Ectodermal cell (in vitro differentiated cells): ENCODE data around the gene ATG2A.

Source experiments
- H3K27ac ChIP-seq: 2 replicates; pipeline ENCODE4 v1.7.0; 2013; ENCODE audit warnings: mild to moderate bottlenecking, low read depth, low read length; ENCODE audit not compliant: insufficient read depth, poor library complexity, severe bottlenecking
- H3K27me3 ChIP-seq: 2 replicates; pipeline ENCODE4 v1.7.0; 2013; ENCODE audit warnings: mild to moderate bottlenecking, low read length; ENCODE audit not compliant: insufficient read depth, control insufficient read depth, poor library complexity, severe bottlenecking
- H3K36me3 ChIP-seq: one replicate; pipeline ENCODE4 v1.7.0; 2013; ENCODE audit warnings: low read length; ENCODE audit not compliant: control insufficient read depth, insufficient read depth
- H3K4me1 ChIP-seq: one replicate; pipeline ENCODE4 v1.7.0; 2013; ENCODE audit warnings: low read length; ENCODE audit not compliant: control insufficient read depth, insufficient read depth
- H3K4me3 ChIP-seq: 2 replicates; pipeline ENCODE4 v1.7.0; 2013; ENCODE audit warnings: low read depth, low read length, control low read depth; ENCODE audit not compliant: insufficient read depth
- H3K9me3 ChIP-seq: 2 replicates; pipeline ENCODE4 v1.7.0; 2013; ENCODE audit warnings: mild to moderate bottlenecking, low read length, moderate library complexity; ENCODE audit not compliant: control insufficient read depth
- WGBS, 2 experiments: methylation state at CpG; one replicate each; pipeline ENCODE4 v1.1.7; 2013; ENCODE audit warnings: missing lambda C conversion rate in 2 of 2; 5-methylcytosine and 5-hydroxymethylcytosine counted together

The ATG2A gene

GRCh38 chr11:64925536-64926436 is 8.8 kb upstream of the ATG2A start:
- WGBS, 2 experiments, result 78 to 83% methylated on average over 23 to 24 of the region's 24 CpGs
- Histone ChIP-seq H3K4me3 (peak overlapping the region; percentile 80), H3K27ac (no peak overlapping the region), H3K4me1 (peaks cover 16% of the 10 kb centered on the region), H3K36me3 (no peaks in the 10 kb centered on the region), H3K27me3 (peaks cover 10% of the 10 kb centered on the region), H3K9me3 (no peaks in the 10 kb centered on the region)

- Histone ChIP-seq H3K27ac (no peak overlapping the region), H3K9me3 (no peaks in the 10 kb centered on the region), H3K27me3 (peaks cover 10% of the 10 kb centered on the region), H3K4me3 (peak overlapping the region; percentile 80), H3K4me1 (peaks cover 16% of the 10 kb centered on the region), H3K36me3 (no peaks in the 10 kb centered on the region)
- WGBS, 2 experiments, result 2 to 3% methylated on average over 24 of the region's 24 CpGs
Observed at GRCh38 chr11:64924910-64925284, 7.9 kb upstream of the ATG2A start.

- H3K36me3 ChIP-seq, result no peaks in the 10 kb centered on the region
- 1% methylated on average over 47 of the region's 47 CpGs for WGBS, 2 experiments
- peak within 1 kb of the TSS; percentile 80 for H3K4me3 ChIP-seq
- peak within 1 kb of the TSS; percentile 36 for H3K27ac ChIP-seq
- H3K9me3 ChIP-seq, result no peaks in the 10 kb centered on the region
- H3K27me3 ChIP-seq, result peaks cover 10% of the 10 kb centered on the region
- peaks cover 16% of the 10 kb centered on the region for H3K4me1 ChIP-seq
Observed at GRCh38 chr11:64923944-64924909, 7.2 kb upstream of the ATG2A start, which contains the start of gene PPP2R5B. Gene PPP2R5B (plus strand): TSS chr11:64924689. CDS start chr11:64925735, 1,046 bp downstream.

- Histone ChIP-seq H3K4me3 (peak overlapping the region; percentile 80), H3K27ac (no peak overlapping the region), H3K9me3 (no peaks in the 10 kb centered on the region), H3K36me3 (no peaks in the 10 kb centered on the region), H3K27me3 (peaks cover 10% of the 10 kb centered on the region), H3K4me1 (peaks cover 16% of the 10 kb centered on the region)
- WGBS, 2 experiments, result 95% methylated on average over 11 of the region's 11 CpGs
Observed at GRCh38 chr11:64923151-64923661, 6.2 kb upstream of the ATG2A start.

GRCh38 chr11:64921384-64921783 is 4.4 kb upstream of the ATG2A start:
- no peaks in the 10 kb centered on the region for H3K9me3 ChIP-seq
- no peak overlapping the region for H3K27ac ChIP-seq
- no peak overlapping the region for H3K4me3 ChIP-seq
- no peaks in the 10 kb centered on the region for H3K36me3 ChIP-seq
- WGBS, 2 experiments, result 56 to 59% methylated on average over 3 of the region's 3 CpGs
- peaks cover 17% of the 10 kb centered on the region for H3K4me1 ChIP-seq
- H3K27me3 ChIP-seq, result peaks cover 10% of the 10 kb centered on the region

GRCh38 chr11:64920124-64920523 is 3.1 kb upstream of the ATG2A start:
- no peaks in the 10 kb centered on the region for H3K9me3 ChIP-seq
- WGBS, 2 experiments, result 92 to 93% methylated on average over 2 of the region's 2 CpGs

GRCh38 chr11:64919627-64920026 is 2.6 kb upstream of the ATG2A start:
- peaks cover 21% of the 10 kb centered on the region for H3K4me1 ChIP-seq
- H3K36me3 ChIP-seq, result no peaks in the 10 kb centered on the region
- no peak overlapping the region for H3K4me3 ChIP-seq
- WGBS, 2 experiments, result 90 to 91% methylated on average over 8 of the region's 8 CpGs
- no peaks in the 10 kb centered on the region for H3K9me3 ChIP-seq
- H3K27ac ChIP-seq, result no peak overlapping the region
- peaks cover under 1% of the 10 kb centered on the region for H3K27me3 ChIP-seq

More at GRCh38 chr11:64920124-64920523, 3.1 kb upstream of the ATG2A start:
- Histone ChIP-seq H3K36me3 (no peaks in the 10 kb centered on the region), H3K4me3 (no peak overlapping the region), H3K27me3 (peaks cover 5% of the 10 kb centered on the region), H3K27ac (no peak overlapping the region), H3K4me1 (peaks cover 22% of the 10 kb centered on the region)

- Histone ChIP-seq H3K9me3 (no peaks in the 10 kb centered on the region), H3K27me3 (no peaks in the 10 kb centered on the region), H3K36me3 (no peaks in the 10 kb centered on the region), H3K27ac (peak overlapping the region; percentile 72), H3K4me3 (peak overlapping the region; percentile 86), H3K4me1 (peaks cover 13% of the 10 kb centered on the region)
- WGBS, 2 experiments, result 49 to 52% methylated on average over 4 of the region's 4 CpGs
Observed at GRCh38 chr11:64918017-64918416, 1.0 kb upstream of the ATG2A start.

GRCh38 chr11:64917663-64917995 is 620 bp upstream of the ATG2A start:
- Histone ChIP-seq H3K36me3 (no peaks in the 10 kb centered on the region), H3K27ac (peak overlapping the region; percentile 72), H3K27me3 (no peaks in the 10 kb centered on the region), H3K4me1 (peaks cover 13% of the 10 kb centered on the region), H3K4me3 (peak overlapping the region; percentile 86), H3K9me3 (no peaks in the 10 kb centered on the region)
- 5 to 8% methylated on average over 6 of the region's 6 CpGs for WGBS, 2 experiments
